Measurements from ENCODE around the gene ZPBP2.

GRCh38 chr17:39919087-39919683 lies 51.2 kb downstream of the ZPBP2 start:
- TF ChIP-seq EZH2 (IDR thresholded peaks at IDR 0.05) (no peak), POLR2AphosphoS5 (IDR thresholded peaks at IDR 0.05; ENCODE audit: borderline replicate concordance, low read depth, low read length) (no peak), FOXP2 (optimal IDR thresholded peaks at IDR 0.05; ENCODE audit: control extremely low read depth, extremely low read length, insufficient read depth) (no peak)
